H1 (cell line): ENCODE results near the gene WDFY4. TPM values are rescaled to one million over a fixed set of nuclear protein-coding genes. Genes with fewer than 3 reads are reported as not detected.

Experiments
- CTCF ChIA-PET: fragments of 300-600 bp; sonication (Branson Sonifier 250); formaldehyde crosslinking; loops from one replicate; lab custom pipeline; 2021; ENCODE audit not compliant: partially characterized antibody; lab: Charles Lee
- POLR2A ChIA-PET: fragments of 300-600 bp; sonication (Branson Sonifier 250); formaldehyde crosslinking; loops from one replicate; lab custom pipeline; 2021; ENCODE audit warnings: inconsistent platforms; ENCODE audit not compliant: partially characterized antibody; lab: Charles Lee
- DNase-seq, 2 experiments: peaks; one replicate each; pipeline versions ENCODE4 v3.0.0 to v3.0.0-alpha.2; 2010 to 2022; ENCODE audit warnings: low spot score in 2 of 2, low read depth in 1 of 2, mixed read lengths in 1 of 2
- FAIRE-seq: peaks from 2 replicates; lab custom pipeline; 2011; peaks lifted over from hg19 to GRCh38; lab: Jason Lieb, UNC
- H2AFZ ChIP-seq: 2 replicates; pipeline ENCODE4 v1.8.1; 2012; ENCODE audit warnings: low read length, inconsistent platforms
- H2AK5ac ChIP-seq: 2 replicates; pipeline ENCODE4 v1.6.1; 2013; ENCODE audit warnings: low read depth, low read length
- H2BK120ac ChIP-seq: replicated peaks from 2 replicates; pipeline ENCODE3; 2013; ENCODE audit warnings: low read depth, low read length, inconsistent platforms
- H2BK12ac ChIP-seq: 2 replicates; pipeline ENCODE4 v1.6.1; 2013; ENCODE audit warnings: low read depth, low read length
- H2BK15ac ChIP-seq: 2 replicates; pipeline ENCODE4 v1.6.1; 2013; ENCODE audit warnings: low read length
- H2BK20ac ChIP-seq: 2 replicates; pipeline ENCODE4 v1.6.1; 2013; ENCODE audit warnings: low read length
- H2BK5ac ChIP-seq: 2 replicates; pipeline ENCODE4 v1.6.1; 2013; ENCODE audit warnings: low read depth, low read length
- H3K14ac ChIP-seq: 2 replicates; pipeline ENCODE4 v1.6.1; 2013; ENCODE audit warnings: inconsistent platforms; ENCODE audit not compliant: insufficient read length
- H3K18ac ChIP-seq: 2 replicates; pipeline ENCODE4 v1.6.1; 2013; ENCODE audit warnings: low read length; ENCODE audit errors: extremely low read depth
- H3K23ac ChIP-seq: 2 replicates; pipeline ENCODE4 v1.6.1; 2013; ENCODE audit warnings: inconsistent platforms; ENCODE audit not compliant: insufficient read length
- H3K23me2 ChIP-seq: 2 replicates; pipeline ENCODE4 v1.6.1; 2013; ENCODE audit warnings: low read depth, low read length
- H3K27ac ChIP-seq: 2 replicates; pipeline ENCODE4 v1.6.1; 2011; ENCODE audit warnings: low read depth, low read length, inconsistent platforms
- H3K27me3 ChIP-seq, 4 experiments: replicated peaks in 1 of 4; 1 replicate in 1 of 4; 2 replicates in 3 of 4; pipeline versions ENCODE4 v1.6.1 to v1.8.1; 2011 to 2013; ENCODE audit warnings: low read length in 3 of 4, mild to moderate bottlenecking in 3 of 4, inconsistent platforms in 2 of 4, mixed read lengths in 2 of 4, moderate library complexity in 1 of 4; ENCODE audit not compliant: control insufficient read depth in 3 of 4, insufficient read depth in 3 of 4; ENCODE audit errors: extremely low read depth in 1 of 4
- H3K36me3 ChIP-seq, 4 experiments: 2 replicates each; pipeline versions ENCODE4 v1.6.1 to v1.8.1; 2011 to 2013; ENCODE audit warnings: mild to moderate bottlenecking in 4 of 4, low read length in 3 of 4, moderate library complexity in 2 of 4, control low read depth in 1 of 4, inconsistent platforms in 1 of 4; ENCODE audit not compliant: insufficient read depth in 4 of 4, control insufficient read depth in 2 of 4
- H3K4ac ChIP-seq: replicated peaks from 2 replicates; pipeline ENCODE3; 2013; ENCODE audit warnings: low read length, low read depth, mixed read lengths, inconsistent platforms; ENCODE audit not compliant: insufficient read length
- H3K4me1 ChIP-seq, 4 experiments: replicated peaks in 1 of 4; 1 replicate in 1 of 4; 2 replicates in 3 of 4; pipeline versions ENCODE4 v1.6.1 to v1.8.1; 2011 to 2013; ENCODE audit warnings: low read length in 3 of 4, inconsistent platforms in 2 of 4, mixed read lengths in 1 of 4; ENCODE audit not compliant: insufficient read depth in 4 of 4, control insufficient read depth in 3 of 4
- H3K4me2 ChIP-seq, 2 experiments: 2 replicates each; pipeline versions ENCODE4 v1.6.1 to v1.8.1; 2011 to 2013; ENCODE audit warnings: low read depth in 2 of 2, low read length in 2 of 2, control low read depth in 1 of 2, inconsistent platforms in 1 of 2, mild to moderate bottlenecking in 1 of 2; ENCODE audit not compliant: insufficient read depth in 1 of 2
- H3K4me3 ChIP-seq, 4 experiments: fragments of 200-600, 300-600 bp in 1 of 4; sonication (generic), shearing (Covaris generic), sonication (Bioruptor Twin) in 1 of 4; 2 replicates each; pipeline versions ENCODE4 v1.5.1 to v1.8.1; 2011 to 2016; ENCODE audit warnings: low read length in 4 of 4, low read depth in 3 of 4, control low read depth in 2 of 4, inconsistent platforms in 2 of 4, mild to moderate bottlenecking in 2 of 4, mixed read lengths in 1 of 4, moderate library complexity in 1 of 4; ENCODE audit not compliant: insufficient read depth in 2 of 4; ENCODE audit errors: extremely low read depth in 1 of 4
- H3K56ac ChIP-seq: replicated peaks from 2 replicates; pipeline ENCODE3; 2013; ENCODE audit warnings: low read depth, mild to moderate bottlenecking, mixed read lengths, low read length, inconsistent platforms; ENCODE audit not compliant: insufficient read length
- H3K79me1 ChIP-seq: 2 replicates; pipeline ENCODE4 v1.6.1; 2013; ENCODE audit warnings: low read depth, low read length, control low read depth
- H3K79me2 ChIP-seq, 2 experiments: 2 replicates each; pipeline versions ENCODE4 v1.6.1 to v1.8.1; 2012 to 2013; ENCODE audit warnings: low read length in 2 of 2, mild to moderate bottlenecking in 2 of 2, inconsistent platforms in 1 of 2; ENCODE audit not compliant: insufficient read depth in 2 of 2, control insufficient read depth in 1 of 2
- H3K9ac ChIP-seq, 4 experiments: replicated peaks in 1 of 4; 1 replicate in 1 of 4; 2 replicates in 3 of 4; pipeline versions ENCODE4 v1.6.1 to v1.8.1; 2011 to 2013; ENCODE audit warnings: low read depth in 3 of 4, low read length in 3 of 4, control low read depth in 2 of 4, mild to moderate bottlenecking in 2 of 4, moderate library complexity in 2 of 4, inconsistent platforms in 1 of 4; ENCODE audit errors: extremely low read depth in 1 of 4
- H3K9me3 ChIP-seq, 2 experiments: 2 replicates each; pipeline versions ENCODE4 v1.6.1 to v1.8.1; 2012 to 2013; ENCODE audit warnings: mild to moderate bottlenecking in 2 of 2, moderate library complexity in 2 of 2, control low read depth in 1 of 2, inconsistent platforms in 1 of 2, low read depth in 1 of 2, low read length in 1 of 2, mixed read lengths in 1 of 2; ENCODE audit not compliant: insufficient read depth in 2 of 2
- H4K20me1 ChIP-seq, 2 experiments: replicated peaks in 1 of 2; 2 replicates each; pipeline versions ENCODE3 to v1.8.1; 2011 to 2013; ENCODE audit warnings: inconsistent platforms in 2 of 2, low read length in 2 of 2, mild to moderate bottlenecking in 1 of 2; ENCODE audit not compliant: insufficient read depth in 2 of 2, control insufficient read depth in 1 of 2
- H4K5ac ChIP-seq: 2 replicates; pipeline ENCODE4 v1.6.1; 2013; ENCODE audit warnings: low read length, low read depth, mixed read lengths, inconsistent platforms; ENCODE audit not compliant: insufficient read length
- H4K8ac ChIP-seq: 2 replicates; pipeline ENCODE4 v1.8.0; 2013; ENCODE audit warnings: mild to moderate bottlenecking, moderate library complexity, low read length, inconsistent platforms; ENCODE audit not compliant: insufficient read depth; ENCODE audit errors: extremely low read depth
- H4K91ac ChIP-seq: replicated peaks from 2 replicates; pipeline ENCODE3; 2013; ENCODE audit warnings: low read length, mixed read lengths, inconsistent platforms; ENCODE audit not compliant: insufficient read length
- CHD2 ChIP-seq: IDR thresholded peaks from 2 replicates; pipeline ENCODE4 v1.6.1; 2012; ENCODE audit warnings: low read length, improper control_type of control experiment
- JUND ChIP-seq: IDR thresholded peaks from 2 replicates; pipeline ENCODE4 v1.6.1; 2011; ENCODE audit warnings: mild to moderate bottlenecking, improper control_type of control experiment, low read length
- KDM1A ChIP-seq: fragments of 200-600, 300-600 bp; sonication (generic); IDR thresholded peaks from 2 replicates; pipeline ENCODE4 v1.7.1; 2016; ENCODE audit warnings: mild to moderate bottlenecking, low read length, borderline replicate concordance
- PHF8 ChIP-seq: fragments of 200-600 bp; sonication (generic); conservative IDR thresholded peaks from 2 replicates; pipeline ENCODE4 v1.7.1; 2012; ENCODE audit warnings: low read depth, mild to moderate bottlenecking, inconsistent platforms, low read length, moderate library complexity
- RFX5 ChIP-seq: IDR thresholded peaks from 2 replicates; pipeline ENCODE4 v1.6.1; 2011; ENCODE audit warnings: low read depth, low read length, improper control_type of control experiment, borderline replicate concordance
- SIRT6 ChIP-seq: IDR thresholded peaks from one replicate; pipeline ENCODE4 v1.7.1; 2012; ENCODE audit warnings: low read length, inconsistent platforms
- SP4 ChIP-seq: IDR thresholded peaks from 2 replicates; pipeline ENCODE4 v1.6.1; 2012; ENCODE audit warnings: low read length, inconsistent platforms
- TAF7 ChIP-seq: optimal IDR thresholded peaks from 2 replicates; pipeline ENCODE3; 2011; ENCODE audit warnings: low read depth, mild to moderate bottlenecking, inconsistent platforms, low read length, moderate library complexity, borderline replicate concordance
- TBP ChIP-seq: IDR thresholded peaks from 2 replicates; pipeline ENCODE4 v1.6.1; 2011; ENCODE audit warnings: low read depth, low read length, improper control_type of control experiment
- WGBS, 2 experiments: shearing (Covaris generic) in 1 of 2; methylation state at CpG; one replicate each; pipeline versions ENCODE4 v1.1.6 to v1.1.7; 2013 to 2015; ENCODE audit warnings: low lambda C conversion rate in 2 of 2, mixed read lengths in 2 of 2, inconsistent platforms in 1 of 2, low coverage in 1 of 2, missing lambda C conversion rate in 1 of 2; ENCODE audit not compliant: insufficient replicate concordance in 2 of 2, insufficient coverage in 1 of 2, insufficient read length in 1 of 2; ENCODE audit errors: extremely low coverage in 1 of 2, missing lambda C conversion rate in 1 of 2; 5-methylcytosine and 5-hydroxymethylcytosine counted together
- polyA plus RNA-seq, 7 experiments: library from polyadenylated mRNA; depleted of rRNA in 3 of 7; stranded (reverse) in 5 of 7; unstranded in 2 of 7; fragments of >200 nt in 5 of 7; fragments of 200-250 nt in 2 of 7; gene quantifications; 1 replicate in 5 of 7; 2 replicates in 1 of 7; 4 replicates in 1 of 7; pipeline versions ENCODE4 v1.2.1 to v1.2.3, GENCODE V29; 2011 to 2013; ENCODE audit warnings: missing spikeins in 2 of 7, mixed read lengths in 2 of 7
- total RNA-seq: library from RNA; stranded (reverse); fragmentation: NEBNext Ultra II Directional; extraction: Animal tissue kit (Norgen Biotek cat#: 25700); gene quantifications from 2 replicates; pipeline ENCODE4 v1.2.1, GENCODE V29; 2021

The WDFY4 gene
- total and polyA plus RNA-seq, 2 of the 8 experiments (the other 6 are each of a cell fraction or from before 2014, with no cell fraction given): not detected

- Histone ChIP-seq H3K4me3 (no peak overlapping the region), H3K27ac (no peak overlapping the region), H3K27me3 (peaks cover 0 to 14% (median 5%) of the 10 kb centered on the region in 4 experiments; a peak in 5 of 7 replicates), H2AK5ac (no peak overlapping the region), H3K79me1 (no peaks in the 10 kb centered on the region), H3K4me2 (no peak overlapping the region), H4K8ac (no peak overlapping the region), H2BK12ac (no peak overlapping the region), H3K56ac (no peak overlapping the region), H3K9ac (no peak overlapping the region), H4K20me1 (no peaks in the 10 kb centered on the region), H3K79me2 (no peaks in the 10 kb centered on the region), H2BK120ac (no peak overlapping the region), H3K14ac (no peak overlapping the region), H3K23ac (no peak overlapping the region), H4K91ac (no peak overlapping the region), H4K5ac (no peak overlapping the region), H3K4me1 (peaks cover 0 to 8% (median 4%) of the 10 kb centered on the region in 4 experiments; a peak in 5 of 7 replicates), H2BK15ac (no peak overlapping the region), H3K36me3 (no peaks in the 10 kb centered on the region), H2BK20ac (no peak overlapping the region), H3K23me2 (no peaks in the 10 kb centered on the region; the same call in 1 of the 2 replicates), H3K9me3 (no peaks in the 10 kb centered on the region), H2BK5ac (no peak overlapping the region), H2AFZ (no peak overlapping the region), H3K18ac (no peak overlapping the region), H3K4ac (no peak overlapping the region)
- 92% methylated on average over 4 of the region's 4 CpGs; no CpG with 5 or more reads in 1 of the 2 experiments for WGBS, 2 experiments
- FAIRE-seq (no peak), DNase-seq (no peak)
- ChIA-PET CTCF (interaction anchor here (0.6 to 1.6 kb wide), 9 partner anchors 37 to 784 kb away, joined by 3 to 10 read pairs (median 3); no protein-coding TSS in a partner anchor), POLR2A (no interaction called here)
- TF ChIP-seq CHD2: no peak
- no peak for TF ChIP-seq JUND
- TF ChIP-seq TBP: no peak
- no peak for TF ChIP-seq KDM1A
- TF ChIP-seq SIRT6: no peak
- TF ChIP-seq PHF8: no peak
- no peak for TF ChIP-seq RFX5
- TF ChIP-seq TAF7: no peak
- no peak for TF ChIP-seq SP4
These were observed 32.8 kb upstream of the WDFY4 start for GRCh38 chr10:48651839-48652238.
